Endothelial cell of umbilical vein (primary cell): ENCODE results near the gene IGFBP7. TPM values are rescaled to one million over a fixed set of nuclear protein-coding genes. Genes with fewer than 3 reads are reported as not detected.
A peak's percentile ranks its signal among the peaks of the same experiment; 100 is the strongest.

Experiments used
- BruUV-seq: library from RNA; stranded (reverse); fragments of 400-500 nt; replicated peaks from 2 replicates; lab custom pipeline; 2021; lab: Mats Ljungman, UMichigan
- CTCF ChIA-PET: fragments of 300-600, 350-600 bp; sonication (Branson Sonifier 250); formaldehyde crosslinking; loops from one replicate; lab custom pipeline; 2021; ENCODE audit warnings: antibody characterized with exemption, inconsistent platforms; lab: Charles Lee
- POLR2A ChIA-PET: fragments of 300-600, 350-600 bp; sonication (Branson Sonifier 250); formaldehyde crosslinking; loops from one replicate; lab custom pipeline; 2021; ENCODE audit warnings: antibody characterized with exemption, inconsistent platforms; lab: Charles Lee
- DNase-seq: peaks from one replicate; pipeline ENCODE4 v3.0.0-alpha.2; 2011; ENCODE audit warnings: low read depth, low spot score
- FAIRE-seq: peaks from 2 replicates; lab custom pipeline; 2011; peaks lifted over from hg19 to GRCh38; lab: Jason Lieb, UNC
- H2AFZ ChIP-seq: 2 replicates; pipeline ENCODE4 v1.6.0; 2012; ENCODE audit warnings: low read depth, low read length, control low read depth, inconsistent platforms
- H3K27ac ChIP-seq: 2 replicates; pipeline ENCODE4 v1.5.1; 2011; ENCODE audit warnings: low read depth, mild to moderate bottlenecking, control low read depth, low read length, moderate library complexity; ENCODE audit not compliant: insufficient read depth
- H3K27me3 ChIP-seq, 2 experiments: 2 replicates each; pipeline versions ENCODE4 v1.6.0 to v1.6.1; 2011; ENCODE audit warnings: low read length in 2 of 2, mixed read lengths in 1 of 2; ENCODE audit not compliant: control insufficient read depth in 2 of 2, insufficient read depth in 2 of 2
- H3K36me3 ChIP-seq, 2 experiments: 2 replicates in 1 of 2; 3 replicates in 1 of 2; pipeline ENCODE4 v1.5.1; 2011; ENCODE audit warnings: low read length in 2 of 2, mild to moderate bottlenecking in 1 of 2, moderate library complexity in 1 of 2; ENCODE audit not compliant: control insufficient read depth in 2 of 2, insufficient read depth in 2 of 2; ENCODE audit errors: extremely low read depth in 1 of 2
- H3K4me1 ChIP-seq: 3 replicates; pipeline ENCODE4 v1.5.1; 2011; ENCODE audit warnings: mild to moderate bottlenecking, low read length; ENCODE audit not compliant: control insufficient read depth, insufficient read depth; ENCODE audit errors: extremely low read depth
- H3K4me2 ChIP-seq: 2 replicates; pipeline ENCODE4 v1.6.1; 2011; ENCODE audit warnings: low read length, control low read depth, mixed read lengths; ENCODE audit not compliant: insufficient read depth
- H3K4me3 ChIP-seq, 3 experiments: fragments of 200-600 bp in 1 of 3; sonication (generic), shearing (Covaris generic) in 1 of 3; replicated peaks in 1 of 3; 2 replicates each; pipeline ENCODE4 v1.5.1; 2011 to 2016; ENCODE audit warnings: control low read depth in 3 of 3, low read length in 3 of 3, mild to moderate bottlenecking in 2 of 3, inconsistent platforms in 1 of 3, low read depth in 1 of 3, moderate library complexity in 1 of 3; ENCODE audit not compliant: insufficient read depth in 1 of 3
- H3K79me2 ChIP-seq: 2 replicates; pipeline ENCODE4 v1.6.0; 2012; ENCODE audit warnings: low read length, inconsistent platforms; ENCODE audit not compliant: control insufficient read depth, insufficient read depth
- H3K9ac ChIP-seq: replicated peaks from 2 replicates; pipeline ENCODE3; 2011; ENCODE audit warnings: low read length, control low read depth; ENCODE audit not compliant: insufficient read depth; ENCODE audit errors: extremely low read depth
- H3K9me1 ChIP-seq: replicated peaks from 3 replicates; pipeline ENCODE4 v1.6.0; 2011; ENCODE audit warnings: mild to moderate bottlenecking, low read length; ENCODE audit not compliant: control insufficient read depth, insufficient read depth; ENCODE audit errors: extremely low read depth
- H3K9me3 ChIP-seq: replicated peaks from 2 replicates; pipeline ENCODE4 v1.5.1; 2012; ENCODE audit warnings: low read length, inconsistent platforms; ENCODE audit not compliant: control insufficient read depth, insufficient read depth
- H4K20me1 ChIP-seq: replicated peaks from 2 replicates; pipeline ENCODE3; 2011; ENCODE audit warnings: mild to moderate bottlenecking, low read length; ENCODE audit not compliant: control insufficient read depth, insufficient read depth; ENCODE audit errors: extremely low read depth
- CTCF ChIP-seq, 2 donors: IDR thresholded peaks; 1 replicate in 1 of 2; 2 replicates in 1 of 2; pipeline ENCODE4 v1.5.1; 2011; ENCODE audit warnings: low read length in 2 of 2, mild to moderate bottlenecking in 2 of 2, moderate library complexity in 2 of 2, control low read depth in 1 of 2, inconsistent platforms in 1 of 2, low read depth in 1 of 2; ENCODE audit not compliant: insufficient read depth in 1 of 2; ENCODE audit errors: extremely low read depth in 1 of 2
- EZH2 ChIP-seq: IDR thresholded peaks from 2 replicates; pipeline ENCODE4 v1.6.1; 2012; ENCODE audit warnings: borderline replicate concordance, low read depth, mild to moderate bottlenecking, moderate library complexity, low read length, inconsistent platforms; ENCODE audit not compliant: severe bottlenecking
- FOS ChIP-seq: IDR thresholded peaks from 2 replicates; pipeline ENCODE4 v1.6.1; 2011; ENCODE audit warnings: mild to moderate bottlenecking, low read length, moderate library complexity, borderline replicate concordance; ENCODE audit not compliant: insufficient read depth
- GATA2 ChIP-seq: IDR thresholded peaks from 2 replicates; pipeline ENCODE4 v1.7.0; 2011; ENCODE audit warnings: low read depth, mild to moderate bottlenecking, moderate library complexity, mixed read lengths, low read length; ENCODE audit not compliant: insufficient read length, insufficient read depth
- JUN ChIP-seq: IDR thresholded peaks from 2 replicates; pipeline ENCODE4 v1.6.1; 2011; ENCODE audit warnings: borderline replicate concordance, low read depth; ENCODE audit not compliant: insufficient read length, insufficient read depth
- MAX ChIP-seq: IDR thresholded peaks from 2 replicates; pipeline ENCODE4 v1.6.1; 2011; ENCODE audit not compliant: insufficient read depth, insufficient read length
- MYC ChIP-seq: IDR thresholded peaks from one replicate; pipeline ENCODE4 v1.6.1; 2011; ENCODE audit warnings: mild to moderate bottlenecking, low read depth, low read length
- POLR2A ChIP-seq: IDR thresholded peaks from 2 replicates; pipeline ENCODE4 v1.6.1; 2012; ENCODE audit warnings: low read depth, mild to moderate bottlenecking, control low read depth, low read length
- POLR2AphosphoS5 ChIP-seq: IDR thresholded peaks from 2 replicates; pipeline ENCODE4 v1.6.1; 2012; ENCODE audit warnings: low read depth, mild to moderate bottlenecking, control low read depth, low read length, moderate library complexity; ENCODE audit not compliant: insufficient read depth
- dilution Hi-C: fragments of 300-500 bp; cut with MboI; formaldehyde crosslinking; loops from one replicate; pipeline ENCODE4 v1.15.0; 2019; ENCODE audit warnings: low sequenced_read_pairs; ENCODE audit not compliant: extremely low pct_ligation_motif_present
- intact Hi-C: fragments of 100-400 bp; cut with micrococcal nuclease; formaldehyde crosslinking; loops from one replicate; pipeline ENCODE4 v1.10.0; 2022
- polyA plus RNA-seq, 4 experiments: library from polyadenylated mRNA; depleted of rRNA in 3 of 4; stranded (reverse) in 3 of 4; unstranded in 1 of 4; fragments of >200 nt; gene quantifications; 2 replicates each; pipeline versions ENCODE4 v1.2.1 to v1.2.3, GENCODE V29; 2011 to 2012; ENCODE audit warnings: missing spikeins in 1 of 4
- total RNA-seq: library from RNA; stranded (reverse); gene quantifications from 2 replicates; pipeline ENCODE4 v1.2.3, GENCODE V29; 2021

IGFBP7 gene
- total and polyA plus RNA-seq, 2 donors (not counting 3 experiments of a cell fraction or from before 2014, with no cell fraction given), result 526 to 770 TPM

- peak overlapping the region; percentile 91 for H3K27ac ChIP-seq
- peak; percentile 89 for FAIRE-seq
Observed at GRCh38 chr4:57020467-57021101, 89.6 kb downstream of the IGFBP7 start.

GRCh38 chr4:57018980-57019379 lies 91.2 kb downstream of the IGFBP7 start:
- Histone ChIP-seq H3K4me2 (no peak overlapping the region), H3K27ac (no peak overlapping the region), H3K27me3 (no peaks in the 10 kb centered on the region), H3K9ac (no peak overlapping the region), H2AFZ (no peak overlapping the region), H3K4me1 (peaks cover 42% of the 10 kb centered on the region), H3K36me3 (peaks cover 9 to 47% of the 10 kb centered on the region in 2 experiments), H3K9me3 (no peaks in the 10 kb centered on the region), H3K4me3 (no peak overlapping the region), H3K79me2 (peaks cover 13% of the 10 kb centered on the region), H3K9me1 (peaks cover 3% of the 10 kb centered on the region), H4K20me1 (no peaks in the 10 kb centered on the region)
- intact Hi-C loops, result no loop called here
- ChIA-PET POLR2A (no interaction called here), CTCF (interaction anchor here (1.2 kb wide), 1 partner anchor 144 kb away, joined by 3 read pairs; no protein-coding TSS in a partner anchor)
- FAIRE-seq (no peak), DNase-seq (no peak)
- no peak for TF ChIP-seq JUN
- no peak for TF ChIP-seq POLR2A
- no peak for TF ChIP-seq EZH2
- no peak for TF ChIP-seq CTCF (IDR thresholded peaks at IDR 0.05; ENCODE audit: extremely low read depth in 1 of 2, insufficient read depth in 1 of 2, low read depth in 1 of 2, low read length in 2 of 2)
- no peak for TF ChIP-seq MYC
- TF ChIP-seq POLR2AphosphoS5, result no peak
- TF ChIP-seq GATA2, result no peak
- no peak for TF ChIP-seq FOS
- no peak for TF ChIP-seq MAX
- dilution Hi-C loops, result no loop called here
- no TSS peak for BruUV-seq

More at GRCh38 chr4:57020467-57021101, 89.6 kb downstream of the IGFBP7 start:
- intact Hi-C loops (loop anchor here (1.0 kb wide), 1 partner anchor 38 kb away; no protein-coding TSS in a partner anchor), dilution Hi-C loops (no loop called here)
- BruUV-seq, result TSS peak; percentile 76
- H3K4me3 ChIP-seq, result peak overlapping the region in 1 of 3 experiments; percentile 5
- H3K36me3 ChIP-seq, result peaks cover 15 to 54% of the 10 kb centered on the region in 2 experiments
- CTCF ChIA-PET, result interaction anchor here (0.6 kb wide), 1 partner anchor 95 kb away, joined by 4 read pairs; no protein-coding TSS in a partner anchor
- no peak overlapping the region for H2AFZ ChIP-seq
- H3K4me1 ChIP-seq, result peaks cover 42% of the 10 kb centered on the region
- peaks cover 13% of the 10 kb centered on the region for H3K79me2 ChIP-seq
- peak overlapping the region; percentile 60 for H3K9ac ChIP-seq
- peak; percentile 93 for DNase-seq
- TF ChIP-seq FOS, result peak; percentile 96
- TF ChIP-seq MYC, result no peak
- peak; percentile 92 for TF ChIP-seq GATA2
- TF ChIP-seq POLR2AphosphoS5, result peak; percentile 83
- TF ChIP-seq JUN, result peak; percentile 97
- no peak for TF ChIP-seq EZH2
- peaks cover 3% of the 10 kb centered on the region for H3K9me1 ChIP-seq
- peak overlapping the region; percentile 83 for H3K4me2 ChIP-seq
- no peaks in the 10 kb centered on the region for H3K27me3 ChIP-seq
- POLR2A ChIA-PET, result interaction anchor here (0.5 kb wide), 1 partner anchor 50 kb away, joined by 5 read pairs; no protein-coding TSS in a partner anchor
- no peaks in the 10 kb centered on the region for H4K20me1 ChIP-seq
- no peaks in the 10 kb centered on the region for H3K9me3 ChIP-seq
